ENCODE data around the gene TRIM40.

The TRIM40 gene

DNA sequence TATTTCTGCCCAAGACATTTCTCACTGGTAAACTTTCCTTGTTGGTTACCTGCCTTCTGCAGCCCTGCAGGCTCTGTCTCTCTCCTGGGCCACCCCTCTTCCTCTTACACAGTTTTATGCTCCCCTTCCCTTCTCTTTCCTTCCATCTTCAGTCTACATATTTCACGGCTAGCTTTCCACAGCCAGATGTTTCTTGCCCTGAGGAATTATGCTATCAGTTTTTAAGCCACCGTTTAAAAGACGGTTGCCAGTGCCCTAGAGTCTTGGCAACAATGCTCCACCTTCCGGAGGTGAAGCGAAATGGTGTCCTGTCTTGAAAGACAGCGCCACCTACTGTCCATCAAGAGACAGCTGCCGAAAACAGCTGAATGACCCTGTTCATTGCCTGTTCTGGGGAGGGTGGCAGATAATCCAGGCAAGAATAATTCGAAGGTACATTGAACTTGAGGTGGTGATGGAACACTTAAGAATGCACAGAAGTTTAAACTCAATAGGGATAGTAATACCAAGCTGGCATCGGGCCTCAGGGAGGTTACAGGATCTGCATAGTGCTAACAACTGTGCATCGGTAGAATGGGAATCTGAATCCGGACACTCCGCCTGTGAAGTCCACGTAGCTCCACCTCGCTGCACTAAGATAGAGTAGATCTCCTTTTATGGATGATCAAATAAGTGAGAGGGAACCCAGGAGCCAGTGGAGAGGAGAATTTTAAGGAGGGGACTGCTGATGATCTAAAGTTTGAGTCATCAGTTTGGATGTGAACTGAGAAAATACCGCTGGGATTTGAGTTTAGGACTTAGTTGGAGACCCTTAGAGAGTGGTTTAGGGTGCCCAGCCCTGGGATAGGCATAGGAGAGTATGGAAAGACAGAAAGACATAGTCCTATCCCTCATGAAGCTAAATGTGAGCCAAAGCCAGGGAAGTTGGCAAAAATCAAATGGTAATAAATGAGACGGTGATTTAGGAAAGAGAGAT, 4.8 kb upstream of the TRIM40 start:
- TF ChIP-seq CREB1 (IDR thresholded peaks at IDR 0.05; ENCODE audit: low read depth) (no peak), EGR1 (IDR thresholded peaks at IDR 0.05) (no peak), TCF12 (IDR thresholded peaks at IDR 0.05; ENCODE audit: low read depth) (no peak), RAD21 (IDR thresholded peaks at IDR 0.05; ENCODE audit: low read depth) (peak; percentile 86)

DNA sequence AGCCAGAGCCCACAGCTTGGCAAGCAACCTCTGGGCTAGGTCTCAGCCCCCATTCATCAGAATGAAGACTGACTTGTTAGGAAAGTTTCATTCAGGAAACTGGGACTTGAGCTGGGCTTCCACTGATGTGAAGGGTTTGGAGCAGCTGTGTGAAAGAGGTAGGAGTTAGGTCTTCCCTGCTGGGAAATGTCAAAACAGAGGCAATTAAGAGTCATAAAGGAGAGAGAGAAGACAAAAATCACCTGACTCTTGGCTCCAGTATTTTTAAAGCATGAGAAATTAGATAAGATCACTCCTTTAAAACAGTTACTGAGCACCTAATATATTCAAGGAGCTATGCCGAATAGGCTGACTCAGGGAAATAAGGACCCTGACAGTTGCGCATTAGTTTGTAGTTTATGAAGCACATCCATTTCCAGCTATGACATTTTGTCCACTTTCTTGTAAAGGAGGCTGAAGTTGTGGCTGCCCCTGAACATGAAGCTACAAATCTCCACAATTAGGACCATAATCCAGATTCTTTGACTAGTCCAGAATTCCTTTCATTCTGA, 3.9 kb upstream of the TRIM40 start:
- TF ChIP-seq, protein P1, sequence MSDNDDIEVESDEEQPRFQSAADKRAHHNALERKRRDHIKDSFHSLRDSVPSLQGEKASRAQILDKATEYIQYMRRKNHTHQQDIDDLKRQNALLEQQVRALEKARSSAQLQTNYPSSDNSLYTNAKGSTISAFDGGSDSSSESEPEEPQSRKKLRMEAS (IDR thresholded peaks at IDR 0.05), result no peak
- TF ChIP-seq, protein P2, sequence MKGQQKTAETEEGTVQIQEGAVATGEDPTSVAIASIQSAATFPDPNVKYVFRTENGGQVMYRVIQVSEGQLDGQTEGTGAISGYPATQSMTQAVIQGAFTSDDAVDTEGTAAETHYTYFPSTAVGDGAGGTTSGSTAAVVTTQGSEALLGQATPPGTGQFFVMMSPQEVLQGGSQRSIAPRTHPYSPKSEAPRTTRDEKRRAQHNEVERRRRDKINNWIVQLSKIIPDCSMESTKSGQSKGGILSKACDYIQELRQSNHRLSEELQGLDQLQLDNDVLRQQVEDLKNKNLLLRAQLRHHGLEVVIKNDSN (IDR thresholded peaks at IDR 0.05), result no peak
- no peak for TF ChIP-seq TAF1 (IDR thresholded peaks at IDR 0.05; ENCODE audit: low read depth)
- TF ChIP-seq EP300 (IDR thresholded peaks at IDR 0.05; ENCODE audit: borderline replicate concordance), result no peak
- TF ChIP-seq EGR1 (IDR thresholded peaks at IDR 0.05), result no peak
- no peak for TF ChIP-seq TEAD4 (IDR thresholded peaks at IDR 0.05)
- TF ChIP-seq ZBTB7A (IDR thresholded peaks at IDR 0.05; ENCODE audit: low read depth), result no peak
- TF ChIP-seq NFIC (IDR thresholded peaks at IDR 0.05), result no peak
- no peak for TF ChIP-seq FOXM1 (IDR thresholded peaks at IDR 0.05; ENCODE audit: borderline replicate concordance, low read depth)
- no peak for TF ChIP-seq CREB1 (IDR thresholded peaks at IDR 0.05; ENCODE audit: low read depth)
- TF ChIP-seq, protein P3, sequence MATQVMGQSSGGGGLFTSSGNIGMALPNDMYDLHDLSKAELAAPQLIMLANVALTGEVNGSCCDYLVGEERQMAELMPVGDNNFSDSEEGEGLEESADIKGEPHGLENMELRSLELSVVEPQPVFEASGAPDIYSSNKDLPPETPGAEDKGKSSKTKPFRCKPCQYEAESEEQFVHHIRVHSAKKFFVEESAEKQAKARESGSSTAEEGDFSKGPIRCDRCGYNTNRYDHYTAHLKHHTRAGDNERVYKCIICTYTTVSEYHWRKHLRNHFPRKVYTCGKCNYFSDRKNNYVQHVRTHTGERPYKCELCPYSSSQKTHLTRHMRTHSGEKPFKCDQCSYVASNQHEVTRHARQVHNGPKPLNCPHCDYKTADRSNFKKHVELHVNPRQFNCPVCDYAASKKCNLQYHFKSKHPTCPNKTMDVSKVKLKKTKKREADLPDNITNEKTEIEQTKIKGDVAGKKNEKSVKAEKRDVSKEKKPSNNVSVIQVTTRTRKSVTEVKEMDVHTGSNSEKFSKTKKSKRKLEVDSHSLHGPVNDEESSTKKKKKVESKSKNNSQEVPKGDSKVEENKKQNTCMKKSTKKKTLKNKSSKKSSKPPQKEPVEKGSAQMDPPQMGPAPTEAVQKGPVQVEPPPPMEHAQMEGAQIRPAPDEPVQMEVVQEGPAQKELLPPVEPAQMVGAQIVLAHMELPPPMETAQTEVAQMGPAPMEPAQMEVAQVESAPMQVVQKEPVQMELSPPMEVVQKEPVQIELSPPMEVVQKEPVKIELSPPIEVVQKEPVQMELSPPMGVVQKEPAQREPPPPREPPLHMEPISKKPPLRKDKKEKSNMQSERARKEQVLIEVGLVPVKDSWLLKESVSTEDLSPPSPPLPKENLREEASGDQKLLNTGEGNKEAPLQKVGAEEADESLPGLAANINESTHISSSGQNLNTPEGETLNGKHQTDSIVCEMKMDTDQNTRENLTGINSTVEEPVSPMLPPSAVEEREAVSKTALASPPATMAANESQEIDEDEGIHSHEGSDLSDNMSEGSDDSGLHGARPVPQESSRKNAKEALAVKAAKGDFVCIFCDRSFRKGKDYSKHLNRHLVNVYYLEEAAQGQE (IDR thresholded peaks at IDR 0.05; ENCODE audit: low read depth), result no peak
- TF ChIP-seq YY1 (IDR thresholded peaks at IDR 0.05; ENCODE audit: low read depth), result no peak

DNA sequence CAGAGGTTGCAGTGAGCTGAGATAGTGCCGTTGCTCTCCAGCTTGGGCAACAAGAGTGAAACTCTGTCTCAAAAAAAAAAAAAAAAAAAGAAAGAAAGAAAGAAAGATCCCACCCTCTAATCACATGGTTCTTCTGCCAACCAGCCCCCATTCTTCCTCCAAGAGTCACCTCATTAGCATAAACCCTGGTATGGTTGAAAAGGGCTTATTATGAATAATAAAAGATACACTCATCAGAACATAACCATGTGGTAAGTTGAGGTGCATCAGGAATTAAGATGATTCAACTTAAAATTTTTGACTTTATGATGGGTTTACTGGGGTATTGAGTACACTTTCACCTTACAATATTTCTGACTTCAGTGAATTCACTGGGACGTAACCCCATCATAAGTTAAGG, 793 bp upstream of the TRIM40 start:
- TF ChIP-seq EP300 (IDR thresholded peaks at IDR 0.05; ENCODE audit: borderline replicate concordance) (no peak), EGR1 (IDR thresholded peaks at IDR 0.05) (no peak), NFIC (IDR thresholded peaks at IDR 0.05) (no peak), ZBTB7A (IDR thresholded peaks at IDR 0.05; ENCODE audit: low read depth) (no peak), TEAD4 (IDR thresholded peaks at IDR 0.05) (no peak), TCF12 (IDR thresholded peaks at IDR 0.05; ENCODE audit: low read depth) (no peak), CREB1 (IDR thresholded peaks at IDR 0.05; ENCODE audit: low read depth) (no peak), FOXM1 (IDR thresholded peaks at IDR 0.05; ENCODE audit: borderline replicate concordance, low read depth) (no peak), TAF1 (IDR thresholded peaks at IDR 0.05; ENCODE audit: low read depth) (no peak), CEBPB (IDR thresholded peaks at IDR 0.05) (no peak), YY1 (IDR thresholded peaks at IDR 0.05; ENCODE audit: low read depth) (no peak), RAD21 (IDR thresholded peaks at IDR 0.05; ENCODE audit: low read depth) (no peak)
- TF ChIP-seq, protein P3 (IDR thresholded peaks at IDR 0.05; ENCODE audit: low read depth), result no peak
- TF ChIP-seq, protein P2 (IDR thresholded peaks at IDR 0.05), result no peak
- TF ChIP-seq, protein P1 (IDR thresholded peaks at IDR 0.05), result no peak

DNA sequence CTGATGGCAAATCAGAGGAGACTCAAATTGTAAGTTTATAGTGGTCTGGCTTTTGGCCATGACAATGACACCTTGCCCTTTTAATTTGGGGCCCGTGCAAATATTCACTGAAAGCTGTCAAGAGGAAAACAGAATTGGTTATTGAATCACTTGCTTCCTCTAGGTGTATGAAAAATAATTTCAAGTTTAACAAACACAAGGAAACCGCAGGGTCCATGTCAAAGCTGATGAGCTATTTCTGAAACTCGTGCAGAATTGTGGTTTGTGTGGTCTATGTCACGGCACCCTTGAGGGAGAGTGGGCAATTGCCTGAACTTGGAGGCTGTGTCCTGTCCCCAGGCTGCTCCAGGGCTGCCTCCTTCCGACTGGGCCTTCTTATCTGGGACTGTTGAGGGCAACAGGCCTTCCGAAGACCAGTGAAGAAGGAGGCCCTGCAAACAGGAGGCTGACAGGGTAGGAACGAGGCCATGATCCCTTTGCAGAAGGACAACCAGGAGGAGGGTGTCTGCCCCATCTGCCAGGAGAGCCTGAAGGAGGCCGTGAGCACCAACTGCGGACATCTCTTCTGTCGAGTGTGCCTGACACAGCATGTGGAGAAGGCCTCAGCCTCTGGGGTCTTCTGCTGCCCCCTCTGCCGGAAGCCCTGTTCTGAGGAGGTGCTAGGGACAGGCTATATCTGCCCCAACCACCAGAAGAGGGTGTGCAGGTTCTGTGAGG, 788 bp downstream of the TRIM40 start:
- no peak for TF ChIP-seq FOXM1 (IDR thresholded peaks at IDR 0.05; ENCODE audit: borderline replicate concordance, low read depth)
- TF ChIP-seq NFIC (IDR thresholded peaks at IDR 0.05), result no peak
- no peak for TF ChIP-seq YY1 (IDR thresholded peaks at IDR 0.05; ENCODE audit: low read depth)
- no peak for TF ChIP-seq RAD21 (IDR thresholded peaks at IDR 0.05; ENCODE audit: low read depth)

DNA sequence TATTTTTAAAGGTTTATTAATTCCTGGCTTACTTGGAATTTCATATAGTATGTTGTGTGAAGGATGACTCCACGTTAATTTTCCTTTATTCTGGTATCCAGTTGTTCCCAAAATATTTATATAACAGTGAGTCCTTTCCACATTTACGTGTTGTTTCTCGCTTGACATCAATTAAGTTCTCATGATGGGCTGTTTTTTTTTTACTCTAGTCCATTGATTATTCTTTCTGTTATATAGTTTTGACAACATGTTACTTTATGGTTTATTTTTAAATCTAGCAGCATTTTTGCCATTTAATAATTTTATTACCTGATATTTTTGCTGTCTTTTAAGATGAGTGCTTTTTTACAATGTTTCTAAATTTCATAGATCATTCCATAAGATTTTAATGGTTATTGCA, 6.7 kb downstream of the TRIM40 start:
- TF ChIP-seq TCF12 (IDR thresholded peaks at IDR 0.05; ENCODE audit: low read depth) (no peak), TAF1 (IDR thresholded peaks at IDR 0.05; ENCODE audit: low read depth) (no peak)
